ENCODE measurements around the gene ANKRD11.
"Not testable (repeated sequence)": the region's sequence is repeated elsewhere in the genome, so short reads cannot be mapped to it uniquely, and the experiment has no call there.

Gene ANKRD11

GRCh38 chr16:89343501-89344457, 146.6 kb downstream of the ANKRD11 start:
- DNase-seq = no peak

- DNase-seq = no peak
These were observed 148.4 kb downstream of the ANKRD11 start for GRCh38 chr16:89341697-89342694.

GRCh38 chr16:89341279-89341678, 149.1 kb downstream of the ANKRD11 start:
- DNase-seq = no peak

GRCh38 chr16:89338863-89339262, 151.5 kb downstream of the ANKRD11 start:
- no peak for DNase-seq

- no peak for DNase-seq
These were observed 152.4 kb downstream of the ANKRD11 start for GRCh38 chr16:89337965-89338364.

- DNase-seq = no peak
These were observed 154.4 kb downstream of the ANKRD11 start for GRCh38 chr16:89335803-89336485.

GRCh38 chr16:89334988-89335802, 155.2 kb downstream of the ANKRD11 start:
- no peak for DNase-seq

- no peak for DNase-seq
These were observed 155.9 kb downstream of the ANKRD11 start for GRCh38 chr16:89334461-89334860.

GRCh38 chr16:89334050-89334449, 156.3 kb downstream of the ANKRD11 start:
- no peak for DNase-seq

- DNase-seq = not testable (repeated sequence)
These were observed 156.9 kb downstream of the ANKRD11 start for GRCh38 chr16:89333401-89334001.

- DNase-seq = no peak
These were observed 157.5 kb downstream of the ANKRD11 start for GRCh38 chr16:89332902-89333245.

- no peak for DNase-seq
These were observed 158.0 kb downstream of the ANKRD11 start for GRCh38 chr16:89332243-89332901.

GRCh38 chr16:89331371-89332109, 158.8 kb downstream of the ANKRD11 start:
- no peak for DNase-seq

- no peak for DNase-seq
These were observed 160.0 kb downstream of the ANKRD11 start for GRCh38 chr16:89330177-89330856.

GRCh38 chr16:89329830-89330176, 160.6 kb downstream of the ANKRD11 start:
- DNase-seq = not testable (repeated sequence)

- not testable (repeated sequence) for DNase-seq
These were observed 161.7 kb downstream of the ANKRD11 start for GRCh38 chr16:89328412-89329400.

- DNase-seq = no peak
These were observed 163.6 kb downstream of the ANKRD11 start for GRCh38 chr16:89326721-89327120.

GRCh38 chr16:89325861-89326471, 164.4 kb downstream of the ANKRD11 start:
- DNase-seq = no peak

Data from NCI-H2081 treated with DMSO at 0.1 percent for 48 hours (cell line).